Neural cell (in vitro differentiated cells): Measurements from ENCODE around the gene PRKCQ.

ENCODE experiments used
- CTCF ChIP-seq: fragments of 450-650 bp; IDR thresholded peaks from 2 replicates; pipeline ENCODE4 v1.5.1; 2014; ENCODE audit warnings: antibody characterized with exemption, mild to moderate bottlenecking, moderate library complexity; ENCODE audit not compliant: poor library complexity, severe bottlenecking
- EZH2 ChIP-seq: fragments of 200-600, 300-800 bp; shearing (Covaris generic), sonication (generic); IDR thresholded peaks from 2 replicates; pipeline ENCODE4 v1.6.1; 2014; ENCODE audit warnings: antibody characterized with exemption, low read length, borderline replicate concordance, mild to moderate bottlenecking; ENCODE audit not compliant: insufficient read depth, poor library complexity, severe bottlenecking
- RAD21 ChIP-seq: fragments of 450-650 bp; conservative IDR thresholded peaks from 2 replicates; pipeline ENCODE4 v1.6.1; 2014; ENCODE audit warnings: antibody characterized with exemption, mild to moderate bottlenecking, moderate library complexity

DNA sequence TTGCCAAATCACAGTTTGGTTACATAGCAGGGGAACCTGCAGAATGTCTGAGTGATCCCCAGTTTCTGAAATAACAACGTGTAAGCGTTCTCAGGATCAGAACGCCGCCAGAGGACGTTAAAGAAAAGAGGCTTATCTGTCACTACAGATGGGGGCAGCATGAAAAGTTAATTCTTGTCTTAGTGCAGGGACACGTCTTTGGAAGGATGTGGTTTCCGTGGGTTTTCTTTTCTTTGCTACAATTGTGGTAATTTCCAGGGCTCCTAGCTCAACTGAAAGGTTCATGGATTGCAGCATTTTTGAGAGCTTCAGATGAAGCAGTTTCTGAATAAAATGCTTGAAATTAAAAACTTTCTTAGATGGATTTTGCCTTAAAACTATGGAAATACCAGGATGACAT lies 106.6 kb downstream of the PRKCQ start:
- TF ChIP-seq CTCF: no peak
- TF ChIP-seq EZH2: no peak
- no peak for TF ChIP-seq RAD21
